CD14-positive monocyte (primary cell): ENCODE results near the gene PICK1. TPM values are rescaled to one million over a fixed set of nuclear protein-coding genes. Genes with fewer than 3 reads are reported as not detected.
A peak's percentile ranks its signal among the peaks of the same experiment; 100 is the strongest.

Experiments
- DNase-seq, 3 donors: peaks; one replicate each; pipeline ENCODE4 v3.0.0-alpha.2; 2011 to 2022
- H2AFZ ChIP-seq: 2 replicates; pipeline ENCODE4 v1.6.0; 2012; ENCODE audit warnings: mild to moderate bottlenecking, low read depth, low read length, inconsistent platforms; ENCODE audit not compliant: insufficient read depth, poor library complexity, severe bottlenecking
- H3K27ac ChIP-seq, 2 donors: 1 replicate in 1 of 2; 2 replicates in 1 of 2; pipeline ENCODE4 v1.5.1; 2012 to 2013; ENCODE audit warnings: low read length in 2 of 2, control low read depth in 1 of 2, inconsistent platforms in 1 of 2, low read depth in 1 of 2, mild to moderate bottlenecking in 1 of 2
- H3K27me3 ChIP-seq, 2 donors: one replicate each; pipeline versions ENCODE4 v1.6.0 to v1.6.1; 2011 to 2013; ENCODE audit warnings: low read length in 2 of 2; ENCODE audit not compliant: control insufficient read depth in 2 of 2, insufficient read depth in 2 of 2
- H3K36me3 ChIP-seq, 2 donors: replicated peaks in 1 of 2; 1 replicate in 1 of 2; 2 replicates in 1 of 2; pipeline versions ENCODE4 v1.5.1 to v1.6.1; 2012 to 2013; ENCODE audit warnings: low read length in 2 of 2, control low read depth in 1 of 2, inconsistent platforms in 1 of 2, mild to moderate bottlenecking in 1 of 2; ENCODE audit not compliant: insufficient read depth in 2 of 2, control insufficient read depth in 1 of 2
- H3K4me1 ChIP-seq, 2 donors: 1 replicate in 1 of 2; 2 replicates in 1 of 2; pipeline versions ENCODE4 v1.5.1 to v1.6.1; 2012 to 2013; ENCODE audit warnings: low read length in 2 of 2, control low read depth in 1 of 2, inconsistent platforms in 1 of 2, mild to moderate bottlenecking in 1 of 2, moderate library complexity in 1 of 2; ENCODE audit not compliant: insufficient read depth in 2 of 2, control insufficient read depth in 1 of 2
- H3K4me2 ChIP-seq: replicated peaks from 2 replicates; pipeline ENCODE3; 2012; ENCODE audit warnings: low read length, moderate library complexity, mild to moderate bottlenecking; ENCODE audit not compliant: poor library complexity, severe bottlenecking; ENCODE audit errors: extremely low read depth
- H3K4me3 ChIP-seq, 3 experiments: fragments of 200-600 bp in 1 of 3; sonication (generic) in 1 of 3; replicated peaks in 1 of 3; 1 replicate in 2 of 3; 2 replicates in 1 of 3; pipeline ENCODE4 v1.5.1; 2011 to 2013; ENCODE audit warnings: low read length in 3 of 3, mild to moderate bottlenecking in 3 of 3, control low read depth in 2 of 3, low read depth in 2 of 3, inconsistent platforms in 1 of 3, moderate library complexity in 1 of 3
- H3K79me2 ChIP-seq: 2 replicates; pipeline ENCODE4 v1.6.0; 2012; ENCODE audit warnings: mild to moderate bottlenecking, control low read depth, inconsistent platforms, low read length, moderate library complexity; ENCODE audit not compliant: insufficient read depth
- H3K9ac ChIP-seq: 2 replicates; pipeline ENCODE4 v1.6.0; 2017; ENCODE audit warnings: low read length, mild to moderate bottlenecking; ENCODE audit not compliant: insufficient read depth, poor library complexity, severe bottlenecking
- H3K9me3 ChIP-seq, 2 donors: replicated peaks in 1 of 2; 1 replicate in 1 of 2; 2 replicates in 1 of 2; pipeline versions ENCODE4 v1.5.1 to v1.6.1; 2012 to 2013; ENCODE audit warnings: low read length in 2 of 2, control low read depth in 1 of 2; ENCODE audit not compliant: control insufficient read depth in 1 of 2, insufficient read depth in 1 of 2
- H4K20me1 ChIP-seq: 2 replicates; pipeline ENCODE4 v1.6.0; 2012; ENCODE audit warnings: mild to moderate bottlenecking, low read length, control low read depth, moderate library complexity; ENCODE audit not compliant: insufficient read depth
- H3K27ac Mint-ChIP-seq, 7 donors: one replicate each; pipeline ENCODE4 v1.8.0; 2020; ENCODE audit warnings: mild to moderate bottlenecking in 7 of 7, mixed read lengths in 7 of 7, moderate library complexity in 6 of 7, inconsistent platforms in 2 of 7
- H3K27me3 Mint-ChIP-seq, 3 donors: one replicate each; pipeline ENCODE4 v1.8.0; 2021 to 2022; ENCODE audit warnings: low read depth in 3 of 3, mild to moderate bottlenecking in 3 of 3, mixed read lengths in 3 of 3, moderate library complexity in 3 of 3, inconsistent platforms in 1 of 3
- H3K36me3 Mint-ChIP-seq, 2 donors: one replicate each; pipeline ENCODE4 v1.8.0; 2020; ENCODE audit warnings: mixed read lengths in 2 of 2, inconsistent platforms in 1 of 2, mild to moderate bottlenecking in 1 of 2
- H3K4me1 Mint-ChIP-seq: one replicate; pipeline ENCODE4 v1.8.0; 2020; ENCODE audit warnings: mild to moderate bottlenecking, mixed read lengths
- H3K4me3 Mint-ChIP-seq, 2 donors: one replicate each; pipeline ENCODE4 v1.8.0; 2020; ENCODE audit warnings: mild to moderate bottlenecking in 2 of 2, mixed read lengths in 2 of 2, moderate library complexity in 1 of 2
- H3K9me3 Mint-ChIP-seq, 7 donors: one replicate each; pipeline ENCODE4 v1.8.0; 2020 to 2022; ENCODE audit warnings: mixed read lengths in 7 of 7, mild to moderate bottlenecking in 6 of 7, moderate library complexity in 6 of 7, inconsistent platforms in 2 of 7
- WGBS: methylation state at CpG from one replicate; pipeline ENCODE4 v1.1.5; 2013; ENCODE audit warnings: missing lambda C conversion rate; ENCODE audit not compliant: insufficient coverage; 5-methylcytosine and 5-hydroxymethylcytosine counted together
- intact Hi-C, 2 donors: fragments of 100-400 bp; cut with micrococcal nuclease; formaldehyde crosslinking; loops; one replicate each; pipeline versions ENCODE4 v1.15.0 to v1.15.1; 2023
- polyA plus RNA-seq, 3 donors: library from polyadenylated mRNA; depleted of rRNA in 1 of 3; unstranded in 2 of 3; stranded (reverse) in 1 of 3; fragments of 300-500 nt in 2 of 3; fragments of >200 nt in 1 of 3; fragmentation: Illumina TruSeq in 2 of 3; gene quantifications; 1 replicate in 2 of 3; 2 replicates in 1 of 3; pipeline ENCODE4 v1.2.3, GENCODE V29; 2012 to 2021
- TF ChIP-seq, protein P1 (sequence below): fragments of 200-600 bp; IDR thresholded peaks from one replicate; pipeline ENCODE4 v1.8.0; 2022; ENCODE audit warnings: antibody characterized with exemption, mild to moderate bottlenecking

Gene PICK1
- polyA plus RNA-seq, 3 donors = 6.4 to 16.9 (median 7.2) TPM

DNA sequence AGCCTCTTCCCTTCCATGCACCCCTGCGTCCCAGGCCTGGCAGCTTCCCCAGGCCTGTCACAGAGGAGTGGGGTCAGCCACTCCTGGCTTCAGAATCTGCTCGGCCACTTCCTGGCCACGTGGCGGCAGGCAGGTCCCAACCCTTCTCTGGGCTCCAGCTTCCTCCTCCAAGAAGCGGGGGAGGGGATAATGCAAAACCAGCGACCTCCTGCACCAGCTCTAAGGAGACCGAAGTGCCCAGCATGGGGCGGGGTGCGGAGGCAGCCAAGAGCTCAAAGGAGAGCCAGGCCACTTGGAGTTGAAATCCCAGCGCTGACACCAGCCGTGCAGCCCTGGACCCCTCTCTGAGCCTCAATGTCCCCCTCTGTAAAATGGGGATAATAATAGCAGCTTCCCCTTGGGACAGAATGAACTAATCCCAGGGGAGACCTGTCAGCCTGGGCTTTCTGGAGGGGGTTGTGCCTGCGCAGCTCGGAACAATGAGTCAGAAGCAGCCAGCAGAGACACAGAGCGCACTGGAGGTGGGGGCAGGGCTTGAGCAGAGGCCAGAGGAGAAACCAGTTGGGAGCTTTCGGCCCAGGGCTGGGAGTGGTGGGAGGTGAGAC, 22.8 kb upstream of the PICK1 start:
- Histone ChIP-seq H3K4me3 (peak overlapping the region in 1 of 3 experiments; percentile 30), H3K9me3 (no peaks in the 10 kb centered on the region), H3K4me1 (peaks cover 21 to 23% of the 10 kb centered on the region in 2 donors), H3K4me2 (peak overlapping the region; percentile 37), H3K9ac (peak overlapping the region; percentile 36), H4K20me1 (no peaks in the 10 kb centered on the region), H2AFZ (peak overlapping the region; percentile 73), H3K36me3 (no peaks in the 10 kb centered on the region), H3K27me3 (no peaks in the 10 kb centered on the region), H3K79me2 (no peaks in the 10 kb centered on the region), H3K27ac (peak overlapping the region in 1 of 2 donors; percentile 33)
- H3K4me1 Mint-ChIP-seq = peaks cover 20% of the 10 kb centered on the region
- intact Hi-C loops = no loop called here
- H3K36me3 Mint-ChIP-seq = no peaks in the 10 kb centered on the region
- H3K27ac Mint-ChIP-seq = peak overlapping the region in 6 of 7 donors; percentile 7 to 78 (median 56)
- DNase-seq = peak in 1 of 3 donors; percentile 34
- H3K27me3 Mint-ChIP-seq = peaks cover 0 to 3% (median 0%) of the 10 kb centered on the region in 3 donors
- TF ChIP-seq, protein P1, sequence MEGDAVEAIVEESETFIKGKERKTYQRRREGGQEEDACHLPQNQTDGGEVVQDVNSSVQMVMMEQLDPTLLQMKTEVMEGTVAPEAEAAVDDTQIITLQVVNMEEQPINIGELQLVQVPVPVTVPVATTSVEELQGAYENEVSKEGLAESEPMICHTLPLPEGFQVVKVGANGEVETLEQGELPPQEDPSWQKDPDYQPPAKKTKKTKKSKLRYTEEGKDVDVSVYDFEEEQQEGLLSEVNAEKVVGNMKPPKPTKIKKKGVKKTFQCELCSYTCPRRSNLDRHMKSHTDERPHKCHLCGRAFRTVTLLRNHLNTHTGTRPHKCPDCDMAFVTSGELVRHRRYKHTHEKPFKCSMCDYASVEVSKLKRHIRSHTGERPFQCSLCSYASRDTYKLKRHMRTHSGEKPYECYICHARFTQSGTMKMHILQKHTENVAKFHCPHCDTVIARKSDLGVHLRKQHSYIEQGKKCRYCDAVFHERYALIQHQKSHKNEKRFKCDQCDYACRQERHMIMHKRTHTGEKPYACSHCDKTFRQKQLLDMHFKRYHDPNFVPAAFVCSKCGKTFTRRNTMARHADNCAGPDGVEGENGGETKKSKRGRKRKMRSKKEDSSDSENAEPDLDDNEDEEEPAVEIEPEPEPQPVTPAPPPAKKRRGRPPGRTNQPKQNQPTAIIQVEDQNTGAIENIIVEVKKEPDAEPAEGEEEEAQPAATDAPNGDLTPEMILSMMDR = no peak
- WGBS = 45% methylated on average over 14 of the region's 15 CpGs
- peaks cover 0 to 3% (median 0%) of the 10 kb centered on the region in 7 donors for H3K9me3 Mint-ChIP-seq
- H3K4me3 Mint-ChIP-seq = peak overlapping the region in 1 of 2 donors; percentile 79

DNA sequence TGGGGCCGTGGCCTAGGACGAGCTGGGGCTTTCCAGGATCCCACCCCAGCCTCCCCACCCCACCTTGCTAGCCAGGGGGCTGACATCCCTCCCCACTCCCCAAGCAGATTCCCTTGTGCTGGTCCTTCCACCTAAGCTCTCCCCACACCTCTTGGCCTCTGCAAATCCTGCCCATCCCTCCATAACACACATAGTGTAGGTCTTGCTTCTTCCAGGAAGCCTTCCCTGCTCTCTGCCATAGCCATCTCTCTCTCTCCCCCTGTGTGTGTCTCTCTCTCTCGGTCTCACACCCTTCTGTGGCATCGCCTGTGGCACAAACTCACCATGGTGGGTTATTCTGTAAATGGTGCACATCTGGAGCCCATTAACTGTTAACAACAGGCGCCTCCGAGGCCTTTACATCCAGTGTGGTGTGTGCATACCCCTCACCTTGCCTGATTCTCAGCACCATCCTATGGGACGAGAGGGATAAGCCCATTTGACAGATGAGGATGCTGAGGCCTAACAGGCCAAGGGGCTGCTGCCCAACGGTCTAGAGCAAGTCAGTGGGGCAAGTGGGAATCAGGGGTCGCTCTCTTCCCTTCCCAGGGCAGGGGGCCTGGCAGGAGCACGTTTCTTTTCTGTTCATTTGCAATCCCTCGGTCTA, 22.2 kb upstream of the PICK1 start:
- no peaks in the 10 kb centered on the region for H3K36me3 ChIP-seq
- H3K27ac Mint-ChIP-seq = peak overlapping the region in 3 of 7 donors; percentile 62 to 70 (median 67)
- H3K79me2 ChIP-seq = no peaks in the 10 kb centered on the region
- H3K4me3 Mint-ChIP-seq = no peak overlapping the region
- TF ChIP-seq, protein P1 = no peak
- H3K27me3 Mint-ChIP-seq = peaks cover 0 to 3% (median 0%) of the 10 kb centered on the region in 3 donors
- H3K27ac ChIP-seq = no peak overlapping the region
- H2AFZ ChIP-seq = no peak overlapping the region
- peaks cover 20% of the 10 kb centered on the region for H3K4me1 Mint-ChIP-seq
- H3K4me3 ChIP-seq = no peak overlapping the region
- H3K27me3 ChIP-seq = no peaks in the 10 kb centered on the region
- intact Hi-C loops = no loop called here
- WGBS = 94% methylated on average over 4 of the region's 11 CpGs
- no peaks in the 10 kb centered on the region for H3K36me3 Mint-ChIP-seq
- H4K20me1 ChIP-seq = no peaks in the 10 kb centered on the region
- no peak for DNase-seq
- peaks cover 0 to 3% (median 0%) of the 10 kb centered on the region in 7 donors for H3K9me3 Mint-ChIP-seq
- H3K4me1 ChIP-seq = peaks cover 21 to 23% of the 10 kb centered on the region in 2 donors
- H3K9ac ChIP-seq = no peak overlapping the region
- no peak overlapping the region for H3K4me2 ChIP-seq
- H3K9me3 ChIP-seq = no peaks in the 10 kb centered on the region
